Neural cell (in vitro differentiated cells): ENCODE results near the gene AP5B1. TPM values are rescaled to one million over a fixed set of nuclear protein-coding genes. Genes with fewer than 3 reads are reported as not detected.
"Not testable (repeated sequence)": the region's sequence is repeated elsewhere in the genome, so short reads cannot be mapped to it uniquely, and the experiment has no call there.

ENCODE experiments used
- H2AFZ ChIP-seq: fragments of 200-600, 300-800 bp; sonication (generic), shearing (Covaris generic); 2 replicates; pipeline ENCODE4 v1.6.0; 2014; ENCODE audit warnings: low read depth, mild to moderate bottlenecking, antibody characterized with exemption, low read length, moderate library complexity
- H3F3A ChIP-seq: fragments of 200-600 bp; shearing (Covaris generic); 2 replicates; pipeline ENCODE4 v1.6.1; 2016; ENCODE audit warnings: mild to moderate bottlenecking, moderate library complexity, mixed read lengths, antibody characterized with exemption, low read length; ENCODE audit not compliant: insufficient read depth, poor library complexity, severe bottlenecking
- H3K27ac ChIP-seq: fragments of 200-600, 300-800 bp; sonication (generic), shearing (Covaris generic); 2 replicates; pipeline ENCODE4 v1.5.1; 2014; ENCODE audit warnings: mild to moderate bottlenecking, low read length, moderate library complexity
- H3K27me3 ChIP-seq: fragments of 300-800, 200-600 bp; sonication (generic), shearing (Covaris generic); 2 replicates; pipeline ENCODE4 v1.6.0; 2014; ENCODE audit warnings: mild to moderate bottlenecking, low read depth, low read length, moderate library complexity; ENCODE audit not compliant: insufficient read depth
- H3K36me3 ChIP-seq: fragments of 300-800, 200-600 bp; sonication (generic), shearing (Covaris generic); 2 replicates; pipeline ENCODE4 v1.5.1; 2014; ENCODE audit warnings: mild to moderate bottlenecking, antibody characterized with exemption, low read length, moderate library complexity; ENCODE audit not compliant: insufficient read depth
- H3K4me2 ChIP-seq: fragments of 300-800, 200-600 bp; sonication (generic), shearing (Covaris generic); 2 replicates; pipeline ENCODE4 v1.6.0; 2014; ENCODE audit warnings: mild to moderate bottlenecking, low read length
- H3K4me3 ChIP-seq: fragments of 300-800, 200-600 bp; sonication (generic), shearing (Covaris generic); 2 replicates; pipeline ENCODE4 v1.5.1; 2014; ENCODE audit warnings: mild to moderate bottlenecking, low read length, moderate library complexity
- H3K79me2 ChIP-seq: fragments of 200-600 bp; shearing (Covaris generic); replicated peaks from 2 replicates; pipeline ENCODE4 v1.6.0; 2014; ENCODE audit warnings: mild to moderate bottlenecking, low read length, moderate library complexity; ENCODE audit not compliant: insufficient read depth
- H3K9ac ChIP-seq: fragments of 300-800, 200-600 bp; sonication (generic), shearing (Covaris generic); 2 replicates; pipeline ENCODE4 v1.6.1; 2016; ENCODE audit warnings: mild to moderate bottlenecking, low read length, mixed read lengths
- H3K9me2 ChIP-seq: fragments of 200-600 bp; shearing (Covaris generic); 2 replicates; pipeline ENCODE4 v1.6.1; 2016; ENCODE audit warnings: mild to moderate bottlenecking, low read length, mixed read lengths; ENCODE audit not compliant: insufficient read depth
- H3K9me3 ChIP-seq: fragments of 200-600, 300-800 bp; sonication (generic), shearing (Covaris generic); 2 replicates; pipeline ENCODE4 v1.6.1; 2016; ENCODE audit warnings: mild to moderate bottlenecking, mixed run types, low read length, moderate library complexity, mixed read lengths
- H4K20me1 ChIP-seq: fragments of 200-600 bp; shearing (Covaris generic); 2 replicates; pipeline ENCODE4 v1.6.1; 2016; ENCODE audit warnings: mild to moderate bottlenecking, mixed run types; ENCODE audit not compliant: insufficient read depth
- CTCF ChIP-seq: fragments of 450-650 bp; IDR thresholded peaks from 2 replicates; pipeline ENCODE4 v1.5.1; 2014; ENCODE audit warnings: antibody characterized with exemption, mild to moderate bottlenecking, moderate library complexity; ENCODE audit not compliant: poor library complexity, severe bottlenecking
- EP300 ChIP-seq: fragments of 450-650 bp; conservative IDR thresholded peaks from 2 replicates; pipeline ENCODE4 v1.6.1; 2014; ENCODE audit warnings: antibody characterized with exemption, mild to moderate bottlenecking, moderate library complexity; ENCODE audit not compliant: poor library complexity, severe bottlenecking
- EZH2 ChIP-seq: fragments of 200-600, 300-800 bp; shearing (Covaris generic), sonication (generic); IDR thresholded peaks from 2 replicates; pipeline ENCODE4 v1.6.1; 2014; ENCODE audit warnings: antibody characterized with exemption, low read length, borderline replicate concordance, mild to moderate bottlenecking; ENCODE audit not compliant: insufficient read depth, poor library complexity, severe bottlenecking
- MXI1 ChIP-seq: fragments of 450-650 bp; conservative IDR thresholded peaks from 2 replicates; pipeline ENCODE4 v1.6.1; 2014; ENCODE audit warnings: antibody characterized with exemption, mild to moderate bottlenecking; ENCODE audit not compliant: poor library complexity, severe bottlenecking
- POLR2AphosphoS5 ChIP-seq: IDR thresholded peaks from 2 replicates; pipeline ENCODE4 v1.6.1; 2012
- RAD21 ChIP-seq: fragments of 450-650 bp; conservative IDR thresholded peaks from 2 replicates; pipeline ENCODE4 v1.6.1; 2014; ENCODE audit warnings: antibody characterized with exemption, mild to moderate bottlenecking, moderate library complexity
- REST ChIP-seq: IDR thresholded peaks from 2 replicates; pipeline ENCODE4 v1.6.1; 2012; ENCODE audit warnings: borderline replicate concordance
- SMC3 ChIP-seq: fragments of 450-650 bp; conservative IDR thresholded peaks from 2 replicates; pipeline ENCODE4 v1.6.1; 2014; ENCODE audit warnings: antibody characterized with exemption, mild to moderate bottlenecking, moderate library complexity; ENCODE audit not compliant: poor library complexity
- TAF1 ChIP-seq: IDR thresholded peaks from 2 replicates; pipeline ENCODE4 v1.6.1; 2012; ENCODE audit warnings: low read depth
- polyA plus RNA-seq: library from polyadenylated mRNA; depleted of rRNA; stranded (reverse); fragments of >200 nt; gene quantifications from 2 replicates; pipeline ENCODE4 v1.2.3, GENCODE V29; 2014

AP5B1 gene
- polyA plus RNA-seq, 1 donor from 2014 or later = 0.52 TPM

GRCh38 chr11:65771589-65772112 lies 9.1 kb downstream of the AP5B1 start:
- no peaks in the 10 kb centered on the region for H4K20me1 ChIP-seq
- H3K79me2 ChIP-seq = no peaks in the 10 kb centered on the region
- H3K4me2 ChIP-seq = no peak overlapping the region
- no peaks in the 10 kb centered on the region for H3F3A ChIP-seq
- H3K9ac ChIP-seq = no peak overlapping the region
- TF ChIP-seq POLR2AphosphoS5 (no peak), MXI1 (no peak), SMC3 (no peak), EP300 (no peak), REST (no peak), CTCF (no peak), RAD21 (no peak), TAF1 (no peak), EZH2 (no peak)
- H3K27ac ChIP-seq = no peak overlapping the region
- no peaks in the 10 kb centered on the region for H3K36me3 ChIP-seq
- H3K27me3 ChIP-seq = no peaks in the 10 kb centered on the region
- no peaks in the 10 kb centered on the region for H3K9me2 ChIP-seq
- H3K9me3 ChIP-seq = no peaks in the 10 kb centered on the region
- H2AFZ ChIP-seq = no peak overlapping the region
- no peak overlapping the region for H3K4me3 ChIP-seq

- H3K27ac ChIP-seq = no peak overlapping the region
- no peaks in the 10 kb centered on the region for H3K79me2 ChIP-seq
- H3K9ac ChIP-seq = no peak overlapping the region
- no peak overlapping the region for H3K4me3 ChIP-seq
- H3K9me2 ChIP-seq = no peaks in the 10 kb centered on the region
- no peaks in the 10 kb centered on the region for H4K20me1 ChIP-seq
- H3K4me2 ChIP-seq = no peak overlapping the region
- no peaks in the 10 kb centered on the region for H3K27me3 ChIP-seq
- H2AFZ ChIP-seq = no peak overlapping the region
- no peaks in the 10 kb centered on the region for H3F3A ChIP-seq
- no peaks in the 10 kb centered on the region for H3K36me3 ChIP-seq
- no peaks in the 10 kb centered on the region for H3K9me3 ChIP-seq
- TF ChIP-seq TAF1 (no peak), RAD21 (no peak), MXI1 (no peak), REST (no peak), EP300 (no peak), POLR2AphosphoS5 (no peak), CTCF (no peak), EZH2 (no peak), SMC3 (no peak)
Measured at GRCh38 chr11:65770951-65771567, 9.7 kb downstream of the AP5B1 start.

GRCh38 chr11:65767806-65768205 lies 13.0 kb downstream of the AP5B1 start:
- not testable (repeated sequence) for H3F3A ChIP-seq, H3K4me2 ChIP-seq, H3K36me3 ChIP-seq, H3K79me2 ChIP-seq, H3K9ac ChIP-seq, H3K4me3 ChIP-seq, H2AFZ ChIP-seq, H3K9me2 ChIP-seq, H3K27me3 ChIP-seq, H3K27ac ChIP-seq, H4K20me1 ChIP-seq, H3K9me3 ChIP-seq
